Activated T-helper 1 cell treated with Interleukin-2 at 50 U/mL for 16 hours (primary cell): ENCODE data around the gene PCDHGC3.

Experiments used
- DNase-seq: peaks from one replicate; pipeline ENCODE4 v3.0.0-alpha.2; 2020; ENCODE audit warnings: low read depth

Gene PCDHGC3

DNA sequence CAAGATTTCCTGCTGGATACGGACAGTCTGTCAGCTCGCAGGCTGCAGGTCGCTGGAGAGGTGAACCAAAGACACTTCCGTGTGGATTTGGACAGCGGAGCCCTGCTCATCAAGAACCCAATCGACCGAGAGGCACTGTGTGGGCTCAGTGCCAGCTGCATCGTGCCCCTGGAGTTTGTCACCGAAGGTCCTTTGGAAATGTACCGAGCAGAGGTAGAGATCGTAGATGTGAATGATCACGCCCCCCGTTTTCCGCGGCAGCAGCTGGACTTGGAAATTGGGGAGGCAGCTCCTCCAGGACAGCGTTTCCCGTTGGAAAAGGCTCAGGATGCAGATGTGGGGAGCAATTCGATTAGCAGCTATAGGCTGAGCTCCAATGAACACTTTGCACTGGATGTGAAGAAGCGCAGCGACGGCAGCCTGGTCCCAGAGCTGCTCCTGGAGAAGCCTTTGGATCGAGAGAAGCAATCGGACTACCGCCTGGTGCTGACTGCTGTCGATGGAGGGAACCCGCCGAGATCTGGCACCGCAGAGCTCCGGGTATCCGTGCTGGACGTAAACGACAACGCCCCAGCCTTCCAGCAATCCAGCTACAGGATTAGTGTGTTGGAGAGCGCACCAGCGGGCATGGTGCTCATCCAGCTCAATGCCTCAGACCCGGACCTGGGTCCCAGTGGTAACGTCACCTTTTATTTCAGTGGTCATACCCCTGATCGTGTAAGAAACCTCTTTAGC is 9.7 kb downstream of the PCDHGC3 start:
- DNase-seq = no peak

DNA sequence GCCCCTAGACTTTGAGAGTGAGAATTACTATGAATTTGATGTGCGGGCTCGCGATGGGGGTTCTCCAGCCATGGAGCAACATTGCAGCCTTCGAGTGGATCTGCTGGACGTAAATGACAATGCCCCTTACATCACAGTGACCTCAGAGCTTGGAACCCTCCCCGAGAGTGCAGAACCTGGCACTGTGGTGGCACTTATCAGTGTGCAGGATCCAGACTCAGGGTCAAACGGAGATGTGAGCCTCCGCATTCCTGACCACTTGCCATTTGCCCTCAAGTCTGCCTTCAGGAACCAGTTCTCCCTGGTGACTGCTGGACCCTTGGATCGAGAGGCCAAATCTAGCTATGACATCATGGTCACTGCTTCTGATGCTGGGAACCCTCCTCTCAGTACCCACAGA is 10.3 kb downstream of the PCDHGC3 start:
- no peak for DNase-seq

DNA sequence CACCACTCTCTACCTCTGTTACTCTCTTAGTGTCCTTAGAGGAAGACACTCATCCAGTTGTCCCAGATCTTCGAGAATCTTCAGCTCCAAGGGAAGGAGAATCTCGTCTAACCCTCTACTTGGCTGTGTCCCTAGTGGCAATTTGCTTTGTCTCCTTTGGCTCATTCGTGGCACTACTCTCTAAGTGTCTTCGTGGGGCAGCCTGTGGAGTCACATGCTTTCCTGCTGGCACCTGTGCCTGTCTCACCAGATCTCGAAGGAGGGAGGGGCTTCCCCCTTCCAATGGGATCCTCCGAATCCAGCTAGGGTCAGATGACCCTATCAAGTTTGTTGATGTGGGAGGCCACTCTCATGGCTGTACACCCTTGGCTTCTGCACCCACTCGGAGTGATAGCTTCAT is 11.4 kb downstream of the PCDHGC3 start:
- DNase-seq = no peak

DNA sequence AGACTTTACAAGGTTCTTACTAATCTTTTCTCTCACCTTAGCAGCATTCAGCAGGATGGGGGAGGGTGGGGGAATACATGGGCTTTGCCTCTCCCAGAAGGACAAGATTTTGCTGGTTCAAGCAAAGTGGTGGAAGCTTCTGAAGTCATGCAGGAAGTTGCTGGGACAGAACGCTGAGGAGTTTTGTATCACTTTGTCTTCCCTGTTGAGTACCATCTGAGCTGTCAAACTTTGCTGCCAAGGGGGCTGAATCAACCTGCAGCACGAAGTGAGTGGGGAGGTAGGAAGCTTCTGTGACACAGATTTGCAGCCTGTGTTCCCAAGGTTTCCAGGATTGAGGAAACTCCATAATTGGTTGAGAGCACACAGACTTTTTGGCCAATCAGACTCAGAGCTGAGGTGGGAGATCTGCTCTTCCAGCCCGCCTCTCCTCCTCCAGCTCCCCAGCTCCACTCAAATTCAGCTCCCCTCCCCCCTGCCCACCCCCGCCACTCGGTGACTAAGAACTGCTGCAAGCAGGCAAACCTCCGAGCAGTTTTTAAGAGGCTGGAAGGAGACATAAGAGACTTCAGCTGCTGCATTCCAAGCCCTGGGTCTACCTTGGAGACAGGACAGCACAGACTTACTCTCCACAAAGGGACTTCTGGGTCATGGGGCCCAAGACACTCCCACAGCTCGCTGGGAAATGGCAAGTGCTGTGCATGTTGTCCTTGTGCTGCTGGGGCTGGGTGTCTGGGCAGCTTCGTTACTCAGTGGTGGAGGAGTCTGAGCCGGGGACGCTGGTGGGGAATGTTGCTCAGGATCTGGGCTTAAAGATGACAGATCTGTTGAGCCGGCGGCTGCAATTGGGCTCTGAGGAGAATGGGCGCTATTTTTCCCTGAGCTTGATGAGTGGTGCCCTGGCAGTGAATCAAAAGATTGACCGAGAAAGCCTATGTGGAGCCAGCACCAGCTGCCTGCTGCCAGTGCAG is 13.1 kb downstream of the PCDHGC3 start, which contains the start of gene PCDHGC5:
Gene PCDHGC5 (plus strand): TSS at position 491 of the 971 bp plus-strand sequence. CDS start 160 bp downstream, at position 651.
- no peak for DNase-seq

DNA sequence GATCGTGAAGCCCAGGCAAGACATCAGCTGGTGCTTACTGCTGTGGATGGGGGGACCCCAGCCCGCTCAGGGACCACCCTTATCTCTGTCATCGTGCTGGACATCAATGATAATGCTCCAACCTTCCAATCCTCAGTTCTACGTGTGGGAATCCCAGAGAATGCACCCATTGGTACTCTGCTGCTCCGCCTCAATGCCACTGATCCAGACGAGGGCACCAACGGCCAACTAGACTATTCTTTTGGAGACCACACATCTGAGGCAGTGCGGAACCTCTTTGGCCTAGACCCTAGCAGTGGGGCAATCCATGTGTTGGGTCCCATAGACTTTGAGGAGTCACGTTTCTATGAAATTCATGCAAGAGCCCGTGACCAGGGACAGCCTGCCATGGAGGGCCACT is 14.1 kb downstream of the PCDHGC3 start:
- no peak for DNase-seq

DNA sequence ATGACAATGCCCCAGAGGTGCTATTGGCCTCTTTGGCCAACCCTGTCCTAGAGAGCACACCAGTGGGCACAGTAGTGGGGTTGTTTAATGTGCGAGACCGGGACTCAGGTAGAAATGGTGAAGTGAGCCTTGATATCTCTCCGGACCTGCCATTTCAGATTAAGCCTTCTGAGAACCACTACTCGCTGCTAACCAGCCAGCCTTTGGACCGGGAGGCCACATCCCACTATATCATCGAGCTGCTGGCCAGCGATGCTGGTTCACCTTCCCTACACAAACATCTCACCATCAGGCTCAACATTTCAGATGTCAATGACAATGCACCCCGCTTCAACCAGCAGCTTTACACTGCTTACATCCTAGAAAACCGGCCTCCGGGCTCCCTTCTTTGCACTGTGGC is 14.5 kb downstream of the PCDHGC3 start:
- no peak for DNase-seq

DNA sequence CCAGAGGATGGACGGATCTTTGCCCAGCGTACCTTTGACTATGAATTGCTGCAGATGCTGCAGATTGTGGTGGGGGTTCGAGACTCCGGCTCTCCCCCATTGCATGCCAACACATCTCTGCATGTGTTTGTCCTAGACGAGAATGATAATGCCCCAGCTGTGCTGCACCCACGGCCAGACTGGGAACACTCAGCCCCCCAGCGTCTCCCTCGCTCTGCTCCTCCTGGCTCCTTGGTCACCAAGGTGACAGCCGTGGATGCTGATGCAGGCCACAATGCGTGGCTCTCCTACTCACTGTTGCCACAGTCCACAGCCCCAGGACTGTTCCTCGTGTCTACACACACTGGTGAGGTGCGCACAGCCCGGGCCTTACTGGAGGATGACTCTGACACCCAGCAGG is 15.0 kb downstream of the PCDHGC3 start:
- DNase-seq = no peak

DNA sequence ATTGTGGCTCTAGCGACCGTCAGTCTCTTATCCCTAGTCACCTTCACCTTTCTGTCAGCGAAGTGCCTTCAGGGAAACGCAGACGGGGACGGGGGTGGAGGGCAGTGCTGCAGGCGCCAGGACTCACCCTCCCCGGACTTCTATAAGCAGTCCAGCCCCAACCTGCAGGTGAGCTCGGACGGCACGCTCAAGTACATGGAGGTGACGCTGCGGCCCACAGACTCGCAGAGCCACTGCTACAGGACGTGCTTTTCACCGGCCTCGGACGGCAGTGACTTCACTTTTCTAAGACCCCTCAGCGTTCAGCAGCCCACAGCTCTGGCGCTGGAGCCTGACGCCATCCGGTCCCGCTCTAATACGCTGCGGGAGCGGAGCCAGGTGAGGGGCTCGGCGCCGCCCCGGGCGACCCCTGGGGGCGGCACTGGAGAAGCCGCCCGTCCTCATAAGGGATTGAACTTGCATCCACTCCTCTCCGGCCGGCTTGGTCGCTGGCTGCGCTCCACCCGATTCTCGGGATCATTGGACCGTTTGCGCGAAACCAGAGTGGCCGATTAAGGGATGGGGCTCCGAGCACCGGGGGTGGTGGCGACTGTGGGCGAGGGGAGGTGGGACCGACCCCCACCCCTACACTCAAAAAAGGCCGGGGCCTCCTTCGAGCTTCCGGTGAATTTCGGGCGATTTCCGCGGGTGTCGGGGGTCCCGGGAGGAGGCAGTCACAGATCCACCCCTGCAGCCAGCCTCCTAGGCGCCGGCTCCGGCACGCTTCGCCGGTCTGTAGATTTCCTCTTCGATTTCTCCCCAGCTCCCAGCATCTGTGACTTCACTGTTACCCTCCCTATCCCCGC is 15.8 kb downstream of the PCDHGC3 start:
- no peak for DNase-seq

DNA sequence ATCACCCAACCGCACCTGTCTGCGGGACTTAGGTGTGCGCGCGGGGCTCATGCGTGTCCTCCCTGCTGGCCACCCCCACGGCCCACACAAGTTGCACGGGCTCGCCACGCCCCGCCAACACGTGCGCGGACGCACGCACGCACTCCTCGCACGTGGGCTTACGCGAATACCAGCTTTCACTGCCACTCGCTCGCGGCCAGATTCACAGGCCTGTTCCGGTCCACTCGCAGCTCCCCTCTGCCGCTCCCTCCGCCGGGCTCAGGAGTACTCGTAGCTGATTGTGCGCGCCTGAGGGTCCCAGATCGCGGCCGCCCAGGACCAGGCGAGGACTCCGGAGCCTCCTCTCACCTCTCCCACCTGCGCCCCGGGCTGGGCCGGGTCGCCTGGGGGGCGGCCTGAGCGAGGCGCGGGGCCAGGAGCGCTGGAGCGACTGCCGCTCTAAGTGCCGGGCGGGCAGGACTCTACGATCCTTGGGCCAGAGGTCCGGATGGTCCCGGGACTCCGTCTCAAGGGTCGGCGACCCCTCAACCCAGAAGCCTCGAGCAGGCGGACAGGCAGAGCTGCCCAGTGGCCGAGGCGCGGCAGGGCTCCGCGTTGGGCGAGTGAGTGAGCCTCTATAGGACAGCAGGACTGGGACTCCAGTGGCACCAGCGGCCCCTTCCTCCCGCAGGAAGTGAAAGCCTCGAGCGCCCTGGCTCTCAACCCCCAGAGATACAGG is 16.6 kb downstream of the PCDHGC3 start:
- no peak for DNase-seq

DNA sequence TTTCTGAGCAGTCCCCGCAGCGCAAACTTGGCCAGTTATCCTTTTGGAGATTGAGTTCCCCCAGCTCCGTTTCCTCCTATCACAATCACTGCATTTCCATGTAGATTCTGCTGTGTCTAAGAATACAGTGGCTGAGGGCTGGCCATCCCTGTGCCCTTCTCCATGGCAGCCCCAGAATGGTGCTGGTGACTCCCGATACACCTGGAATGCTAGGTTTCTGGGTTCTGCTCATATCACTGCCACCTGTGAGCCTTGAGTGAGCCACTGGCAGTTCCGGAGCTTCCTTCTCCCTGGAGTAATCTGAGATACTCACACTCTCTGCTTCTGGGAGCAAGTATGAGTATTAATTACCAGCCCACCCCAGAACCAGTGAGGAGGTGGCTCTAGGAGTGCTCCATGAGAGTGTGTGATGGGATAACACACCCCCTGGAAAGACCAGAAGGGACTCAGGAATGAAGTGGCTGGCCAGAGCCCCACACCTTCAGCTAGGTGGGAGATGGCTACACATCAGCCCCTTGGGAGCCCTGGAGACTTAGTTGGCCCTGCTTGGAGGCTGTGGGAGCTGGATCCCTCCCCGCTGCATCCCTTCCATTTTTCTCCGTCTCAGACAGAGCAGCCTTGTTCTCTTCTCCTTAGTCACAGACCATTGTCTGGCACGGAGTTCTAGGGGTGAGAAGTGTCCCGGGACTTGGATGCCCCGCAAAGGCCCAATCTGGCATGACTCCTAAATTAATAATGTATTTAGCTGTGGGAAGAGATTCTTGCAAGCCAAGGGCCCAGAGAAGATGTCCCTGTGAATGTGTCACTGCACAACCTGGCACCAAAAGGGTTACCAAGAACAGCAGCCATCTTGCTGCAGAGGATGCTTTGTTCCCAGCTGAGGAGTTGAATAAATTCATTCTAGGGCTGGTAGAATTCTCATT is 18.0 kb downstream of the PCDHGC3 start:
- no peak for DNase-seq

DNA sequence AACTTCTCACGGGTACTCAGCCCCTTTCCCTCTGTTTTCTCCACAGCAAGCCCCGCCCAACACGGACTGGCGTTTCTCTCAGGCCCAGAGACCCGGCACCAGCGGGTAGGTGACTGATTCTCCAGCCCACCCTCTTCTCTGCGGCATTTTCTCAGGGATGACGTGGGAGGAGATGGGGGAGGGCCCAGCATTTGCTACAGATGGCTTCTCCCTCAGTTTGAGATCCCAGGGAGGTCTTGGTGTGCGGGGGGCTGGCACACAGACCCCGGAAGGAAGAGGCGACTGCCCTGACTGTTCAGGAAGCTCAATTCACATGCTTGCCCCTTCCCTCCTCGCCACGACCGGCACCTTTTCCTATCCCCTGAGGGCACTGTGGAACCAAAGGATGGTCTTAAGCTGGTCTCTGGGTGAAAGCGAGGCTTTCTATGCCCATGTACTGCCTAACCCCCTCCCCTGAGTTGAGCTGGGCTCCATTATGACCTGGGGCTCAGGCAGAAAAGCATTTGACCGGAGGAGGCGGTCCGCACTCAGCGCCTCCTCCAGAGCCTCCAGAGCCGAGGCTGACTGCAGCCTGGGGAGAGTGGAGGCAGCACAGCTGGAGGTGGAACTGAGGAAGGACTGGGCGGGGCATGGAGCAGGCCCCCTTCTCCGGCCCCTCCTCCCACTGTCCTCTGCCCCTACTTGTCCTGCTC is 19.1 kb downstream of the PCDHGC3 start:
- DNase-seq = no peak

DNA sequence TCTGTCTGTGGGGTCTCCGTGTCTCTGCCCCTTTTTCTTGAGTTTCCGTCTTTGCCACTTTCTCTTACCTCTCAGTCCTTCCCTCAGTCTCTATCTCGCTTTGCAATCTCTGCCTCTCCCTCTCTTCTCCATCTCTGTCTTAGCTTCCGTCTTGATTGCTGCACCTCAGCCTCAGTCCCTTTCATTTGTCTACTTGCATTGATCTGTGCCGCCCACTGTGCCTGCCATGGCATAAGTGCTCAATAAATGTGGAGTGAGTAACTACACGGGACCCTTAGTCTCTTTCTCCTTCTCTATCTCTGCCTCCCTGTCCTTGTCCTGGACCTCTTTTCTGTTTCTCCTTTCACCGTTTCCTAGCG is 19.7 kb downstream of the PCDHGC3 start:
- no peak for DNase-seq

DNA sequence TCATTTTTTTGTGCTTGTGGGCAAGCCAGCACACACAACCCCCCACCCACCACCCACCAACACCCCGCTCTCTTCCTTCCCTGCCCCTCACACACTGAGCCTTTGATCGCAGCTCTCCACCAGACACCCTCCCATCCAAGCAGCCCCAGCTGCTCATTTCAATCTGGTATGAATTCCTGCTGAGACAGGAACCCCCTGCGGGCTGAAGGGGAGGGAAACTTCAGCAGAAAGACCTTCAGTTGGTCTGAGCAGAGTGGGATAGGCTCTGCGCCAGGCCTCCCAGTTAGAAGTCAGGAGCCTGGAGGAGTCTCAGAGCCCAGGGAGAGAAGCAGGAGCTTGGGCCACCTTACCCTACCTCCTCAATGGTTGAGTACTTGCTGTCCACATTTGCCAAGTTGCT is 20.3 kb downstream of the PCDHGC3 start:
- no peak for DNase-seq

DNA sequence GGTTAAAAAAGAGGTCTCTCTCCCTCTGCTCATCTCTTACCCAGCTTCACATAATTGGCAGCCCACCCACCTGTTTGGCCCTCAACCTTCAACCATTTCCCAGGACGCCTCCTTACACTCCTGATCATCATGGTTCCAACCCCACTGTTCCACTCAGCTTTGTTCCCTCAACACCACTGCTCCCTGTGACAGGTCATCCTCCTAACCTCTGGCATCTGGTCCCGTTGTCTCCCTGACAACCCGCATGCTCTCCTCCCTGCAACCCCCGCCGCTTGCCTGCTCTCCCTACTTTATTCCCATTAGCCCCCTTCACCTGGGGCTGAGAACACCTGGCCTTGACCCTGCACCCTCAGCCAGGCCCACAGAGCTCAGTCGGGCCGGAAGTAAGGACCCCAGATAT is 26.0 kb downstream of the PCDHGC3 start:
- DNase-seq = no peak

DNA sequence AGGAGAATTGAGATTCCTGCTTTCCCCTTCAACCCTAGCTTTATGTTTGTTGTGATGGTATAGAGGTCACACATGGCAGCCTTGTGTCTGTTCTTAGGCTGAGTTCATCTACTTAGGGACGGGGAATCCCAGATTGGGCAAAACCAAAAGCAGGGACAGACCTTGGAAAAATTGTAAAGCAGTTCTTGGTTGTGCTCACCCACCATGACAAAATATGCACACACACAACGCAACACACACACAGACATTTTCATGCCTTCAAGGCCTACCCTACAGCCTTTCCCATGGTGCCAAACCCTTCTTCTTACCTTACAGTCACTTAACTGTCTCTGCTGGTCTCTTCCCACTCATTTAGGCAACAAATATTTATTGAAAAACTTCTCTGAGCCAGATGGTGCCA is 27.9 kb downstream of the PCDHGC3 start:
- no peak for DNase-seq

DNA sequence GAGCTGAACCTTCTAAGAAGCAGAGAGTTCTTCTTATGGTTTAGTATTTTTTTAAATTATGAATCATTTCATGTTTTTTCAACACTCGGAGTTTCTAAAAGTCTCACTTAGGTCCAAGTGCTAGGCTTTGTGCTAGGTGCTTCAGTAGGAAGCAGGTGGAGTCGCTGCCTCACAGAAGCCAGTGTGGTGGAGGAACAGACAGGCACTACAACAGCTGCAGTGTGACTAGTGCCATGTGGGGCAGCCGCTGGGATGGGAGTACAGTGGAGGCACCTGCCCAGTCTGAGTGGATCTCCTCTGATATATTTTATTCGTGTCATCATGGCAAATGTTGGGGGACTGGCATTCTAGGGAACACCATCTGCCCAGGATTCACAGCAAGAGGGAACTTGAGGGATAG is 28.4 kb downstream of the PCDHGC3 start:
- no peak for DNase-seq

DNA sequence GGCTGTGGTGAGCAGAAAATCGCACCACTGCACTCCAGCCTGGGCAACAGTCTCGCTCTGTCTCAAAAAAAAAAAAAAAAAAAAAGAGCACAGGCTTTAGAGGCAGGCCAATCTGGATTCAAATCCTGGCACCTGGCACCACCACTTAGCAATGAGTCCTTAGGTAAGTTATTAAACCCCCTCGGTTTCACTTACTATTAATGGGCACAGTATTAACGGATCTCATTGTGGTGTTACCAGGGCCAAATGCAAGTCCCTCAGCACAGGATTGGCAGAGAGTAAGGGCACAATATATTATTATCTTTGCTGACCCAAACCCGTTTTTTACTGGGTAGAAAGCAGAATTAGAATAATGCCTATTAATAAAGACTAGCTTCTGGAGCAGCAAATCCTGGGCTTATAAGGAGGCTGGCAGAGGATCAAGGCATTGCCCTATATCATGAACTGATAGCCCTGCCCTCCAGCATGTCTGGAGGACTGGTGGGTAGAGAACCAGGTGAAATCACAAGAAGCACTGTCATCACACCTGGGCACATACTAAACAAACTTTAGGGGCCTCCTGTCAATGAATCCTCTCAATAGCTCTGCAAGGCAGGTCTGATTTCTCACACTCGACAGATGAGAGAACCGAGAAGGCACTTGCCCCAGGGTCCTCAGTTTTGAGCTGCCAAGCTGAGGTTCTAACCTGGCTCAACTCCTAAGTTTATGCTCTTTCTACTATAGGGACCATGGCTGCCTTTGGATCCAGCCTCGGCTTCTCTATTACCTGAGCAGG is 30.8 kb downstream of the PCDHGC3 start:
- DNase-seq = no peak

DNA sequence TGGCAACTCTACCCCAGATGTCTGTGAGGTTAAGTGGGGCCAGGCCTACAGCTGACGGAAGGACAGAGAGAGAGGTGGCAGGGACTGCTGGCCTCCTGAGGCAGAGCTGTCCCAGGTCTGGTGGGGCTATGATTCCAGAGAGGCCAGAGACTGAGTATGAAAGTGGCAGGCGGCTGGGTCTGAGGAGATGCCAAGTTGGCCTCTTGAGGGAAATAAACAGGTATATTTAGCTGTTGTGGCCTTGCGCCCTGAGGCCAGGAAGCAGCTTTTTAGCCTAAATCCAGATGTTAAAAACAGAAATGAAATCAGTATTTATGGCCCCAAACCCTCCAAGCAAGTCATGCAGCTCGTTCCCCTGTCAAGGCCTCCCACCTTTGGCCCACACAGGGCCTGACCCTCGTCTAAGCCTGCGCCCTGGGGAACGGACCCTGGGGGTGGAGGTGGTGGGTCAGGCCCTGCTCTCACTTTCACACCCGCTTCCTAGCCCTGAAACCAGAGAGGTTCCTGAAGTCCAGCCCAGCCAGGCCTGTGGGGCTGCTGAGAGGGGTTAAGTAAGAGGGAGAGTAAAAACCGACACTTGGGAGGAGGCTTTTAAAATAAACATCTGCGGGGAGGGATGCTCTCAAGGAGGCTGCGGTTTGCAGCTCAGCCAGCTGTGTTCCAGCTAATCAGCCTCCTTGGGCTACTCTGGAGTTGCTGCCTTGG is 31.8 kb downstream of the PCDHGC3 start:
- no peak for DNase-seq

DNA sequence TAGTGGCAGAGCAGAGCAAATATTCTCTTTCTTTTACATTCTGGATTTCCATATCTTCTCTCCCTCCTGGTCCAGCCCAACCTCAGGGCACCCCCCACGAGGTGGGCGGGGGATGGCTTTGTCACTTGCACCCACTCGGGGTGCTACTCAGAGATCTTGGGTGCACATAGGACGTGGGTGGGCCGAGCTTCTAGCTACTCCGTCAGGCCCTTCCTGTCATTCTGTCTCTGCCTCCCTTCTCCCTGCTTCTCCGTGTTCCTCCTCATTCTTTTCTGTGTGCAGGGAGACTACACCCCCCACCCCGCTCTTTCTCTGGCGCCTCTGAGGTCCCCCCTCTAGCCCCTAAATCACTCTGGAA is 32.7 kb downstream of the PCDHGC3 start:
- no peak for DNase-seq
